GM23248 (cell line): Measurements from ENCODE around the gene GALNT2. TPM values are rescaled to one million over a fixed set of nuclear protein-coding genes. Genes with fewer than 3 reads are reported as not detected.

Experiments
- DNase-seq: peaks from one replicate; pipeline ENCODE4 v3.0.0-alpha.2; 2015
- H2AFZ ChIP-seq: fragments of 200-600 bp; sonication (generic); 2 replicates; pipeline ENCODE4 v1.6.1; 2016; ENCODE audit warnings: antibody characterized with exemption
- H3F3A ChIP-seq: fragments of 200-600 bp; sonication (generic); 2 replicates; pipeline ENCODE4 v1.6.1; 2016; ENCODE audit warnings: mild to moderate bottlenecking, antibody characterized with exemption, mixed run types; ENCODE audit not compliant: insufficient read depth
- H3K27ac ChIP-seq: fragments of 200-600 bp; sonication (generic); 2 replicates; pipeline ENCODE4 v1.5.1; 2016; ENCODE audit warnings: mild to moderate bottlenecking
- H3K27me3 ChIP-seq: fragments of 200-600 bp; sonication (generic); replicated peaks from 2 replicates; pipeline ENCODE4 v1.6.1; 2016; ENCODE audit warnings: mild to moderate bottlenecking; ENCODE audit not compliant: insufficient read depth
- H3K36me3 ChIP-seq: fragments of 200-600 bp; sonication (generic); 2 replicates; pipeline ENCODE4 v1.6.1; 2016; ENCODE audit warnings: low read depth, mild to moderate bottlenecking
- H3K4me1 ChIP-seq: fragments of 200-600 bp; sonication (generic); 2 replicates; pipeline ENCODE4 v1.6.1; 2016; ENCODE audit warnings: mild to moderate bottlenecking; ENCODE audit not compliant: insufficient read depth
- H3K4me2 ChIP-seq: fragments of 200-600 bp; sonication (generic); one replicate; pipeline ENCODE4 v1.6.1; 2016; ENCODE audit warnings: mild to moderate bottlenecking; ENCODE audit not compliant: unreplicated experiment
- H3K4me3 ChIP-seq: fragments of 200-600 bp; sonication (generic); 2 replicates; pipeline ENCODE4 v1.5.1; 2016; ENCODE audit warnings: mild to moderate bottlenecking
- H3K79me2 ChIP-seq: fragments of 200-600 bp; sonication (generic); 2 replicates; pipeline ENCODE4 v1.6.1; 2016; ENCODE audit warnings: mild to moderate bottlenecking; ENCODE audit not compliant: insufficient read depth
- H3K9ac ChIP-seq: fragments of 200-600 bp; sonication (generic); 2 replicates; pipeline ENCODE4 v1.6.1; 2016; ENCODE audit warnings: mild to moderate bottlenecking
- H3K9me2 ChIP-seq: fragments of 200-600 bp; sonication (generic); 2 replicates; pipeline ENCODE4 v1.6.1; 2016; ENCODE audit warnings: mixed run types, mild to moderate bottlenecking, moderate library complexity; ENCODE audit not compliant: insufficient read depth
- H3K9me3 ChIP-seq: fragments of 200-600 bp; sonication (generic); one replicate; pipeline ENCODE4 v1.6.1; 2017; ENCODE audit warnings: low read depth
- H4K20me1 ChIP-seq: fragments of 200-600 bp; sonication (generic); 2 replicates; pipeline ENCODE4 v1.6.0; 2016; ENCODE audit not compliant: insufficient read depth
- EZH2 ChIP-seq: fragments of 200-600 bp; sonication (generic); IDR thresholded peaks from 2 replicates; pipeline ENCODE4 v1.6.1; 2018; ENCODE audit warnings: antibody characterized with exemption, mild to moderate bottlenecking; ENCODE audit not compliant: insufficient read depth, poor library complexity, severe bottlenecking
- EZH2phosphoT487 ChIP-seq: fragments of 200-600 bp; sonication (generic); IDR thresholded peaks from 2 replicates; pipeline ENCODE4 v1.6.1; 2018; ENCODE audit warnings: antibody characterized with exemption, moderate library complexity, mild to moderate bottlenecking, low read depth; ENCODE audit not compliant: insufficient read depth
- WGBS, 2 experiments: methylation state at CpG; one replicate each; pipeline ENCODE4 v1.1.6; 2015 to 2017; ENCODE audit warnings: low lambda C conversion rate in 2 of 2, low coverage in 1 of 2; ENCODE audit errors: missing lambda C conversion rate in 2 of 2; 5-methylcytosine and 5-hydroxymethylcytosine counted together
- in situ Hi-C: fragments of 300-500 bp; cut with MboI; formaldehyde crosslinking; loops from 2 replicates; pipeline ENCODE4 v1.15.0; 2020
- polyA plus RNA-seq: library from polyadenylated mRNA; unstranded; fragments of >200 nt; fragmentation: Nextera tagmentation; extraction: Ambion mirVana; gene quantifications from 2 replicates; pipeline ENCODE4 v1.2.1, GENCODE V29; 2016
- total RNA-seq: library from RNA; depleted of rRNA; stranded (reverse); fragments of >200 nt; shearing (Covaris generic); gene quantifications from 2 replicates; pipeline ENCODE4 v1.2.3, GENCODE V29; 2014

Gene GALNT2
- total and polyA plus RNA-seq, 2 experiments from 2014 or later = 111 to 124 TPM

- Histone ChIP-seq H3K4me3 (no peak overlapping the region), H3K27me3 (peaks cover 6% of the 10 kb centered on the region; the same call in 1 of the 2 replicates), H3K4me2 (no peak overlapping the region), H4K20me1 (no peaks in the 10 kb centered on the region), H3K27ac (no peak overlapping the region), H3K4me1 (no peaks in the 10 kb centered on the region), H3K9ac (no peak overlapping the region), H3F3A (no peaks in the 10 kb centered on the region), H3K9me2 (no peaks in the 10 kb centered on the region), H3K79me2 (no peaks in the 10 kb centered on the region), H3K9me3 (no peaks in the 10 kb centered on the region), H2AFZ (no peak overlapping the region), H3K36me3 (no peaks in the 10 kb centered on the region)
- 71 to 73% methylated on average over 23 to 24 of the region's 24 CpGs for WGBS, 2 experiments
- no peak for TF ChIP-seq EZH2
- TF ChIP-seq EZH2phosphoT487 = no peak
- in situ Hi-C loops = no loop called here
- no peak for DNase-seq
These were observed 9.1 kb upstream of the GALNT2 start for GRCh38 chr1:230057681-230058565.

- H3F3A ChIP-seq = no peaks in the 10 kb centered on the region
- no peak overlapping the region for H2AFZ ChIP-seq
- WGBS, 2 experiments = 44 to 46% methylated on average over 5 of the region's 5 CpGs
- H3K79me2 ChIP-seq = no peaks in the 10 kb centered on the region
- H3K4me1 ChIP-seq = no peaks in the 10 kb centered on the region
- in situ Hi-C loops = no loop called here
- H3K9me3 ChIP-seq = no peaks in the 10 kb centered on the region
- H3K4me2 ChIP-seq = no peak overlapping the region
- peaks cover 6% of the 10 kb centered on the region; the same call in 1 of the 2 replicates for H3K27me3 ChIP-seq
- no peak overlapping the region for H3K9ac ChIP-seq
- no peak for DNase-seq
- H3K9me2 ChIP-seq = no peaks in the 10 kb centered on the region
- H3K27ac ChIP-seq = no peak overlapping the region
- TF ChIP-seq EZH2phosphoT487 = no peak
- no peak for TF ChIP-seq EZH2
- no peaks in the 10 kb centered on the region for H4K20me1 ChIP-seq
- no peak overlapping the region for H3K4me3 ChIP-seq
- H3K36me3 ChIP-seq = no peaks in the 10 kb centered on the region
These were observed 8.4 kb upstream of the GALNT2 start for GRCh38 chr1:230058626-230059025.

- Histone ChIP-seq H3K36me3 (no peaks in the 10 kb centered on the region), H3K79me2 (no peaks in the 10 kb centered on the region), H3K27me3 (0 out of 2 replicates have a peak, but pooled peaks cover under 1% of the 10 kb centered on the region), H3K4me3 (no peak overlapping the region), H3K27ac (no peak overlapping the region), H3K9me3 (no peaks in the 10 kb centered on the region), H2AFZ (no peak overlapping the region), H3K4me2 (no peak overlapping the region), H3K9ac (no peak overlapping the region), H3K4me1 (peaks cover 5% of the 10 kb centered on the region), H3K9me2 (no peaks in the 10 kb centered on the region), H4K20me1 (no peaks in the 10 kb centered on the region), H3F3A (peaks cover 14% of the 10 kb centered on the region; the same call in 1 of the 2 replicates)
- DNase-seq = no peak
- in situ Hi-C loops = no loop called here
- WGBS, 2 experiments = 87 to 89% methylated on average over 4 of the region's 4 CpGs
- no peak for TF ChIP-seq EZH2phosphoT487
- TF ChIP-seq EZH2 = no peak
These were observed 5.2 kb upstream of the GALNT2 start for GRCh38 chr1:230061801-230062200.

- in situ Hi-C loops = no loop called here
- H3K27me3 ChIP-seq = no peaks in the 10 kb centered on the region
- H3K4me3 ChIP-seq = no peak overlapping the region
- no peak overlapping the region for H3K4me2 ChIP-seq
- H3K27ac ChIP-seq = no peak overlapping the region
- no peaks in the 10 kb centered on the region for H3K9me2 ChIP-seq
- H4K20me1 ChIP-seq = no peaks in the 10 kb centered on the region
- peaks cover 2% of the 10 kb centered on the region; the same call in 1 of the 2 replicates for H3K79me2 ChIP-seq
- no peak for DNase-seq
- H2AFZ ChIP-seq = no peak overlapping the region
- no peak for TF ChIP-seq EZH2
- TF ChIP-seq EZH2phosphoT487 = no peak
- no peak overlapping the region for H3K9ac ChIP-seq
- 64 to 66% methylated on average over 4 of the region's 4 CpGs for WGBS, 2 experiments
- H3K9me3 ChIP-seq = no peaks in the 10 kb centered on the region
- H3F3A ChIP-seq = peaks cover 14% of the 10 kb centered on the region; the same call in 1 of the 2 replicates
- no peaks in the 10 kb centered on the region for H3K36me3 ChIP-seq
- H3K4me1 ChIP-seq = peaks cover 5% of the 10 kb centered on the region
These were observed 4.5 kb upstream of the GALNT2 start for GRCh38 chr1:230062521-230062920.
